Central memory CD8-positive, alpha-beta T cell (primary cell): ENCODE results near the gene TENT4A.

Experiments used
- ATAC-seq: fragments of 150-1000 bp; cut with Tn5 transposase; replicated peaks from 2 replicates; pipeline ENCODE4 v1.10.0; 2022; ENCODE audit warnings: mild to moderate bottlenecking, moderate FRiP score, moderate number of reproducible peaks; ENCODE audit not compliant: poor library complexity, severe bottlenecking; ENCODE audit errors: extremely low read depth
- DNase-seq, 2 donors: peaks; one replicate each; pipeline ENCODE4 v3.0.0; 2021; ENCODE audit warnings: low spot score in 2 of 2
- H3K27ac Mint-ChIP-seq: one replicate; pipeline ENCODE4 v1.8.0; 2022; ENCODE audit warnings: low read depth, mild to moderate bottlenecking, moderate library complexity, mixed read lengths
- H3K27me3 Mint-ChIP-seq: one replicate; pipeline ENCODE4 v1.8.0; 2022; ENCODE audit warnings: mixed read lengths
- H3K36me3 Mint-ChIP-seq: one replicate; pipeline ENCODE4 v1.8.0; 2022; ENCODE audit warnings: mild to moderate bottlenecking, moderate library complexity, mixed read lengths; ENCODE audit not compliant: insufficient read depth
- H3K4me1 Mint-ChIP-seq: one replicate; pipeline ENCODE4 v1.8.0; 2022; ENCODE audit warnings: mixed read lengths
- H3K4me3 Mint-ChIP-seq: one replicate; pipeline ENCODE4 v1.8.0; 2022; ENCODE audit warnings: mild to moderate bottlenecking, moderate library complexity, mixed read lengths
- H3K9me3 Mint-ChIP-seq: one replicate; pipeline ENCODE4 v1.8.0; 2022; ENCODE audit warnings: mixed read lengths

Gene TENT4A

GRCh38 chr5:6754766-6755165, 41.5 kb downstream of the TENT4A start:
- no peaks in the 10 kb centered on the region for H3K4me1 Mint-ChIP-seq
- H3K27me3 Mint-ChIP-seq, result no peaks in the 10 kb centered on the region
- H3K9me3 Mint-ChIP-seq, result no peaks in the 10 kb centered on the region
- peaks cover 36% of the 10 kb centered on the region for H3K36me3 Mint-ChIP-seq
- H3K27ac Mint-ChIP-seq, result no peak overlapping the region
- ATAC-seq, result no peak
- no peak overlapping the region for H3K4me3 Mint-ChIP-seq
- DNase-seq, result no peak

- peaks cover 32% of the 10 kb centered on the region for H3K36me3 Mint-ChIP-seq
- no peaks in the 10 kb centered on the region for H3K27me3 Mint-ChIP-seq
- no peaks in the 10 kb centered on the region for H3K9me3 Mint-ChIP-seq
- DNase-seq (no peak), ATAC-seq (no peak)
- H3K4me1 Mint-ChIP-seq, result no peaks in the 10 kb centered on the region
- H3K27ac Mint-ChIP-seq, result peak overlapping the region; percentile 22
- no peak overlapping the region for H3K4me3 Mint-ChIP-seq
Observed at GRCh38 chr5:6755519-6755918, 42.3 kb downstream of the TENT4A start.

GRCh38 chr5:6755941-6756340, 42.7 kb downstream of the TENT4A start:
- peak overlapping the region; percentile 22 for H3K27ac Mint-ChIP-seq
- peaks cover 33% of the 10 kb centered on the region for H3K36me3 Mint-ChIP-seq
- H3K9me3 Mint-ChIP-seq, result no peaks in the 10 kb centered on the region
- ATAC-seq (no peak), DNase-seq (no peak)
- no peaks in the 10 kb centered on the region for H3K27me3 Mint-ChIP-seq
- no peaks in the 10 kb centered on the region for H3K4me1 Mint-ChIP-seq
- H3K4me3 Mint-ChIP-seq, result no peak overlapping the region

GRCh38 chr5:6757414-6757969, 44.3 kb downstream of the TENT4A start:
- DNase-seq, result no peak
- H3K4me3 Mint-ChIP-seq, result no peak overlapping the region
- no peaks in the 10 kb centered on the region for H3K27me3 Mint-ChIP-seq
- H3K9me3 Mint-ChIP-seq, result no peaks in the 10 kb centered on the region
- no peak for ATAC-seq
- H3K36me3 Mint-ChIP-seq, result peaks cover 28% of the 10 kb centered on the region
- no peak overlapping the region for H3K27ac Mint-ChIP-seq
- H3K4me1 Mint-ChIP-seq, result no peaks in the 10 kb centered on the region

- no peaks in the 10 kb centered on the region for H3K9me3 Mint-ChIP-seq
- no peaks in the 10 kb centered on the region for H3K4me1 Mint-ChIP-seq
- no peak overlapping the region for H3K27ac Mint-ChIP-seq
- no peak overlapping the region for H3K4me3 Mint-ChIP-seq
- H3K36me3 Mint-ChIP-seq, result peaks cover 23% of the 10 kb centered on the region
- H3K27me3 Mint-ChIP-seq, result no peaks in the 10 kb centered on the region
- DNase-seq (no peak), ATAC-seq (no peak)
Observed at GRCh38 chr5:6758236-6758635, 45.0 kb downstream of the TENT4A start.

GRCh38 chr5:6758706-6759105, 45.5 kb downstream of the TENT4A start:
- H3K4me1 Mint-ChIP-seq, result no peaks in the 10 kb centered on the region
- H3K9me3 Mint-ChIP-seq, result no peaks in the 10 kb centered on the region
- H3K27me3 Mint-ChIP-seq, result no peaks in the 10 kb centered on the region
- H3K4me3 Mint-ChIP-seq, result no peak overlapping the region
- H3K27ac Mint-ChIP-seq, result no peak overlapping the region
- ATAC-seq (no peak), DNase-seq (no peak)
- H3K36me3 Mint-ChIP-seq, result peaks cover 18% of the 10 kb centered on the region

GRCh38 chr5:6759401-6759800, 46.2 kb downstream of the TENT4A start:
- Mint-ChIP-seq H3K4me3 (no peak overlapping the region), H3K36me3 (peaks cover 15% of the 10 kb centered on the region), H3K27ac (no peak overlapping the region), H3K4me1 (no peaks in the 10 kb centered on the region), H3K27me3 (no peaks in the 10 kb centered on the region), H3K9me3 (no peaks in the 10 kb centered on the region)
- DNase-seq (no peak), ATAC-seq (no peak)

GRCh38 chr5:6759983-6760382, 46.8 kb downstream of the TENT4A start:
- no peaks in the 10 kb centered on the region for H3K27me3 Mint-ChIP-seq
- no peaks in the 10 kb centered on the region for H3K9me3 Mint-ChIP-seq
- peaks cover 11% of the 10 kb centered on the region for H3K36me3 Mint-ChIP-seq
- H3K27ac Mint-ChIP-seq, result no peak overlapping the region
- no peak overlapping the region for H3K4me3 Mint-ChIP-seq
- ATAC-seq (no peak), DNase-seq (no peak)
- H3K4me1 Mint-ChIP-seq, result no peaks in the 10 kb centered on the region

GRCh38 chr5:6760686-6761085, 47.5 kb downstream of the TENT4A start:
- Mint-ChIP-seq H3K4me3 (no peak overlapping the region), H3K9me3 (no peaks in the 10 kb centered on the region), H3K27ac (no peak overlapping the region), H3K36me3 (peaks cover 7% of the 10 kb centered on the region), H3K27me3 (no peaks in the 10 kb centered on the region), H3K4me1 (no peaks in the 10 kb centered on the region)
- DNase-seq (no peak), ATAC-seq (no peak)

- Mint-ChIP-seq H3K4me1 (no peaks in the 10 kb centered on the region), H3K4me3 (no peak overlapping the region), H3K27ac (no peak overlapping the region), H3K9me3 (no peaks in the 10 kb centered on the region), H3K27me3 (no peaks in the 10 kb centered on the region), H3K36me3 (peaks cover 3% of the 10 kb centered on the region)
- ATAC-seq, result no peak
- DNase-seq, result no peak
Observed at GRCh38 chr5:6761333-6761732, 48.1 kb downstream of the TENT4A start.

GRCh38 chr5:6762116-6762515, 48.9 kb downstream of the TENT4A start:
- ATAC-seq, result no peak
- H3K4me1 Mint-ChIP-seq, result no peaks in the 10 kb centered on the region
- H3K4me3 Mint-ChIP-seq, result no peak overlapping the region
- no peak overlapping the region for H3K27ac Mint-ChIP-seq
- no peak for DNase-seq
- H3K27me3 Mint-ChIP-seq, result no peaks in the 10 kb centered on the region
- peaks cover 3% of the 10 kb centered on the region for H3K36me3 Mint-ChIP-seq
- H3K9me3 Mint-ChIP-seq, result no peaks in the 10 kb centered on the region

- Mint-ChIP-seq H3K4me3 (no peak overlapping the region), H3K27ac (no peak overlapping the region), H3K4me1 (no peaks in the 10 kb centered on the region), H3K27me3 (no peaks in the 10 kb centered on the region), H3K9me3 (no peaks in the 10 kb centered on the region), H3K36me3 (peaks cover 3% of the 10 kb centered on the region)
- ATAC-seq (no peak), DNase-seq (no peak)
Observed at GRCh38 chr5:6762697-6763096, 49.5 kb downstream of the TENT4A start.

GRCh38 chr5:6763191-6763590, 50.0 kb downstream of the TENT4A start:
- DNase-seq (no peak), ATAC-seq (no peak)
- H3K36me3 Mint-ChIP-seq, result peaks cover 1% of the 10 kb centered on the region
- no peaks in the 10 kb centered on the region for H3K27me3 Mint-ChIP-seq
- no peaks in the 10 kb centered on the region for H3K4me1 Mint-ChIP-seq
- no peak overlapping the region for H3K4me3 Mint-ChIP-seq
- H3K27ac Mint-ChIP-seq, result no peak overlapping the region
- H3K9me3 Mint-ChIP-seq, result no peaks in the 10 kb centered on the region
